Mammary epithelial cell (primary cell): ENCODE measurements around the gene PTPRJ.

ENCODE experiments used
- EZH2 ChIP-seq: IDR thresholded peaks from 2 replicates; pipeline ENCODE4 v1.6.1; 2012; ENCODE audit warnings: low read length, inconsistent platforms, borderline replicate concordance
- TF ChIP-seq, protein P1 (sequence below), 2 donors: IDR thresholded peaks in 1 of 2; conservative IDR thresholded peaks in 1 of 2; 2 replicates each; pipeline ENCODE4 v1.5.1; 2011 to 2012; ENCODE audit warnings: inconsistent platforms in 2 of 2, low read length in 2 of 2, mild to moderate bottlenecking in 2 of 2, control low read depth in 1 of 2, low read depth in 1 of 2; ENCODE audit not compliant: insufficient read depth in 1 of 2; ENCODE audit errors: extremely low read depth in 1 of 2

DNA sequence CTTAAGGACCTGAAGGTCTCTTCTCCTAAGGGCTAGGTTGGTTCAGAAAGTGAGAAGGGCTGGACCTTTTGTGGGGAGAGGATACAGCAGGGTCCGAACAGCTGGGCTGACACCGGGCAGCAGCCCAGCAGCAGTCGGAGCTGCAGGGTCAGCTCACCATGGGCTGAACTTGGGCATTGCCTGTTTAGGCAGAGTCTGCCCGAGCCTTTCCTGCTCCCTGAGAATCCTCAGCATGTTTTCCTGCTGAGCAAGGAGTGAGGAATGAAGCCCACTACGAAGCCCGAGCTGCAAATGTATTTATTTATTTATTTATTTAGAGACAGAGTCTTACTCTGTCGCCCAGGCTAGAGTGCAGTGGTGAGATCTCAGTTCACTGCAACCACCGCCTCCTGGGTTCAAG lies 83.9 kb downstream of the PTPRJ start:
- TF ChIP-seq, protein P1, sequence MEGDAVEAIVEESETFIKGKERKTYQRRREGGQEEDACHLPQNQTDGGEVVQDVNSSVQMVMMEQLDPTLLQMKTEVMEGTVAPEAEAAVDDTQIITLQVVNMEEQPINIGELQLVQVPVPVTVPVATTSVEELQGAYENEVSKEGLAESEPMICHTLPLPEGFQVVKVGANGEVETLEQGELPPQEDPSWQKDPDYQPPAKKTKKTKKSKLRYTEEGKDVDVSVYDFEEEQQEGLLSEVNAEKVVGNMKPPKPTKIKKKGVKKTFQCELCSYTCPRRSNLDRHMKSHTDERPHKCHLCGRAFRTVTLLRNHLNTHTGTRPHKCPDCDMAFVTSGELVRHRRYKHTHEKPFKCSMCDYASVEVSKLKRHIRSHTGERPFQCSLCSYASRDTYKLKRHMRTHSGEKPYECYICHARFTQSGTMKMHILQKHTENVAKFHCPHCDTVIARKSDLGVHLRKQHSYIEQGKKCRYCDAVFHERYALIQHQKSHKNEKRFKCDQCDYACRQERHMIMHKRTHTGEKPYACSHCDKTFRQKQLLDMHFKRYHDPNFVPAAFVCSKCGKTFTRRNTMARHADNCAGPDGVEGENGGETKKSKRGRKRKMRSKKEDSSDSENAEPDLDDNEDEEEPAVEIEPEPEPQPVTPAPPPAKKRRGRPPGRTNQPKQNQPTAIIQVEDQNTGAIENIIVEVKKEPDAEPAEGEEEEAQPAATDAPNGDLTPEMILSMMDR (conservative IDR thresholded peaks at IDR 0.05 in 1 of 2, IDR thresholded peaks at IDR 0.05 in 1 of 2; ENCODE audit: extremely low read depth in 1 of 2, insufficient read depth in 1 of 2, low read depth in 1 of 2, low read length in 2 of 2): no peak
- TF ChIP-seq EZH2: no peak
